HG03103 (cell line): ENCODE data around the gene PXYLP1.

Source experiments
- ATAC-seq: cut with Tn5 transposase; IDR thresholded peaks from one replicate; pipeline ENCODE4 v1.9.1; 2021; ENCODE audit warnings: low read depth; ENCODE audit not compliant: unreplicated experiment

PXYLP1 gene

GRCh38 chr3:141246958-141247301, 15.3 kb downstream of the PXYLP1 start:
- ATAC-seq: no peak

GRCh38 chr3:141248064-141248463, 16.4 kb downstream of the PXYLP1 start:
- no peak for ATAC-seq

GRCh38 chr3:141249041-141249440, 17.4 kb downstream of the PXYLP1 start:
- no peak for ATAC-seq

- ATAC-seq: no peak
Measured at GRCh38 chr3:141250342-141250741, 18.7 kb downstream of the PXYLP1 start.

GRCh38 chr3:141250828-141251227, 19.2 kb downstream of the PXYLP1 start:
- no peak for ATAC-seq

- ATAC-seq: no peak
Measured at GRCh38 chr3:141253326-141253725, 21.7 kb downstream of the PXYLP1 start.

- ATAC-seq: no peak
Measured at GRCh38 chr3:141253811-141254210, 22.2 kb downstream of the PXYLP1 start.

GRCh38 chr3:141255137-141255845, 23.7 kb downstream of the PXYLP1 start:
- no peak for ATAC-seq

GRCh38 chr3:141255846-141256261, 24.2 kb downstream of the PXYLP1 start:
- ATAC-seq: no peak

GRCh38 chr3:141256820-141257219, 25.2 kb downstream of the PXYLP1 start:
- ATAC-seq: no peak

- no peak for ATAC-seq
Measured at GRCh38 chr3:141257961-141258360, 26.3 kb downstream of the PXYLP1 start.

- ATAC-seq: no peak
Measured at GRCh38 chr3:141258973-141259372, 27.3 kb downstream of the PXYLP1 start.

GRCh38 chr3:141259821-141260629, 28.4 kb downstream of the PXYLP1 start:
- no peak for ATAC-seq

- no peak for ATAC-seq
Measured at GRCh38 chr3:141260630-141260927, 29.0 kb downstream of the PXYLP1 start.

- ATAC-seq: no peak
Measured at GRCh38 chr3:141261472-141262307, 30.1 kb downstream of the PXYLP1 start.

GRCh38 chr3:141262308-141262705, 30.7 kb downstream of the PXYLP1 start:
- ATAC-seq: no peak

GRCh38 chr3:141266186-141266585, 34.6 kb downstream of the PXYLP1 start:
- no peak for ATAC-seq

- peak; percentile 70 for ATAC-seq
Measured at GRCh38 chr3:141266797-141267555, 35.4 kb downstream of the PXYLP1 start.

- no peak for ATAC-seq
Measured at GRCh38 chr3:141267629-141268028, 36.0 kb downstream of the PXYLP1 start.

GRCh38 chr3:141268306-141268705, 36.7 kb downstream of the PXYLP1 start:
- ATAC-seq: no peak

GRCh38 chr3:141268791-141269190, 37.2 kb downstream of the PXYLP1 start:
- ATAC-seq: no peak
